Upper lobe of right lung (tissue), 1 donor: ENCODE results near the gene TASP1. TPM values are rescaled to one million over a fixed set of nuclear protein-coding genes. Genes with fewer than 3 reads are reported as not detected.
A peak's percentile ranks its signal among the peaks of the same experiment; 100 is the strongest.

Experiments
- ATAC-seq: fragments of 200-7000 bp; cut with Tn5 transposase; one replicate; pipeline ENCODE4 v1.9.1; 2020; ENCODE audit warnings: mild to moderate bottlenecking, moderate library complexity
- DNase-seq: peaks from one replicate; pipeline ENCODE4 v3.0.0-alpha.2; 2020
- H3K27ac ChIP-seq: fragments of 200-600 bp; one replicate; pipeline ENCODE4 v1.8.0; 2022
- H3K27me3 ChIP-seq: fragments of 200-600 bp; one replicate; pipeline ENCODE4 v1.8.0; 2022; ENCODE audit warnings: mild to moderate bottlenecking
- H3K36me3 ChIP-seq: fragments of 200-600 bp; one replicate; pipeline ENCODE4 v1.8.0; 2022
- H3K4me1 ChIP-seq: fragments of 200-600 bp; one replicate; pipeline ENCODE4 v1.8.0; 2022
- H3K4me3 ChIP-seq: fragments of 200-600 bp; one replicate; pipeline ENCODE4 v1.8.0; 2022; ENCODE audit warnings: mild to moderate bottlenecking
- H3K9me3 ChIP-seq: fragments of 200-600 bp; one replicate; pipeline ENCODE4 v1.8.0; 2022
- CTCF ChIP-seq: fragments of 200-600 bp; IDR thresholded peaks from one replicate; pipeline ENCODE4 v1.8.0; 2022; ENCODE audit warnings: antibody characterized with exemption
- intact Hi-C: fragments of 100-400 bp; cut with DNase I; formaldehyde crosslinking; loops from one replicate; pipeline ENCODE4 v1.11.0; 2022
- long read RNA-seq: library from polyadenylated mRNA; unstranded; transcript quantifications from one replicate; pipeline ENCODE4 v2.0.0, GENCODE V29; 2021
- total RNA-seq: library from RNA; stranded (reverse); fragmentation: NEBNext Ultra II Directional; extraction: Animal tissue kit (Norgen Biotek cat#: 25700); gene quantifications from one replicate; pipeline ENCODE4 v1.2.1, GENCODE V29; 2021
- donor health status: DM: no; HTN: yes; CAD: no; lungs with severe emphysema.

TASP1 gene
- total RNA-seq, result 17.1 TPM
- long read RNA-seq, transcript TASP1-201 (14 exons, 2,352 nt), result major isoform, 5 of 16 reads
- long read RNA-seq, partial matches to known transcripts, result 2 of 16 reads
- long read RNA-seq, other reads (novel, unspliced or antisense), result 9 of 16 reads

GRCh38 chr20:13638496-13639149 lies at the start of gene TASP1:
Gene TASP1, minus strand, starts transcription at chr20:13638932. Its CDS starts 8,854 bp downstream, at chr20:13630078.
- DNase-seq (peak; percentile 98), ATAC-seq (peak; percentile 100)
- H3K9me3 ChIP-seq, result no peaks in the 10 kb centered on the region
- H3K27ac ChIP-seq, result peak within 1 kb of the TSS; percentile 89
- intact Hi-C loops, result no loop called here
- H3K27me3 ChIP-seq, result no peaks in the 10 kb centered on the region
- no peak for TF ChIP-seq CTCF
- peaks cover 5% of the 10 kb centered on the region for H3K4me1 ChIP-seq
- H3K36me3 ChIP-seq, result no peaks in the 10 kb centered on the region
- peak within 1 kb of the TSS; percentile 91 for H3K4me3 ChIP-seq

- Histone ChIP-seq H3K9me3 (no peaks in the 10 kb centered on the region), H3K27ac (no peak overlapping the region), H3K4me1 (no peaks in the 10 kb centered on the region), H3K4me3 (no peak overlapping the region), H3K27me3 (no peaks in the 10 kb centered on the region), H3K36me3 (no peaks in the 10 kb centered on the region)
- intact Hi-C loops, result no loop called here
- ATAC-seq, result no peak
- DNase-seq, result no peak
- no peak for TF ChIP-seq CTCF
Observed at GRCh38 chr20:13687815-13688214, 49.1 kb upstream of the TASP1 start.

- Histone ChIP-seq H3K4me1 (no peaks in the 10 kb centered on the region), H3K4me3 (no peak overlapping the region), H3K9me3 (no peaks in the 10 kb centered on the region), H3K27me3 (no peaks in the 10 kb centered on the region), H3K27ac (no peak overlapping the region), H3K36me3 (no peaks in the 10 kb centered on the region)
- ATAC-seq (no peak), DNase-seq (no peak)
- TF ChIP-seq CTCF, result no peak
- intact Hi-C loops, result no loop called here
Observed at GRCh38 chr20:13685623-13686022, 46.9 kb upstream of the TASP1 start.

GRCh38 chr20:13684566-13685222 lies 46.0 kb upstream of the TASP1 start:
- Histone ChIP-seq H3K27me3 (no peaks in the 10 kb centered on the region), H3K4me1 (no peaks in the 10 kb centered on the region), H3K36me3 (no peaks in the 10 kb centered on the region), H3K4me3 (no peak overlapping the region), H3K9me3 (no peaks in the 10 kb centered on the region), H3K27ac (no peak overlapping the region)
- ATAC-seq (no peak), DNase-seq (no peak)
- intact Hi-C loops, result no loop called here
- TF ChIP-seq CTCF, result no peak

- Histone ChIP-seq H3K36me3 (no peaks in the 10 kb centered on the region), H3K4me1 (no peaks in the 10 kb centered on the region), H3K27ac (no peak overlapping the region), H3K4me3 (no peak overlapping the region), H3K27me3 (no peaks in the 10 kb centered on the region), H3K9me3 (no peaks in the 10 kb centered on the region)
- ATAC-seq, result no peak
- intact Hi-C loops, result no loop called here
- no peak for DNase-seq
- no peak for TF ChIP-seq CTCF
Observed at GRCh38 chr20:13683833-13684232, 45.1 kb upstream of the TASP1 start.
